Activated CD4-positive, alpha-beta T cell treated with anti-CD3 and anti-CD28 coated beads for 1 hour (primary cell): ENCODE measurements around the gene RASAL1.

Experiments
- DNase-seq: peaks from one replicate; pipeline ENCODE4 v3.0.0-alpha.2; 2020

RASAL1 gene

GRCh38 chr12:113135178-113136127, at the start of gene RASAL1:
Gene RASAL1 (minus strand): TSS chr12:113135761. CDS start chr12:113135462, 299 bp downstream.
- DNase-seq: peak; percentile 66

- peak; percentile 76 for DNase-seq
These were observed 49.3 kb upstream of the RASAL1 start for GRCh38 chr12:113184900-113185179.

GRCh38 chr12:113184098-113184899, 48.7 kb upstream of the RASAL1 start:
- DNase-seq: no peak

GRCh38 chr12:113183030-113183589, 47.5 kb upstream of the RASAL1 start:
- no peak for DNase-seq

- DNase-seq: no peak
These were observed 46.4 kb upstream of the RASAL1 start for GRCh38 chr12:113181975-113182374.

GRCh38 chr12:113180333-113180732, 44.8 kb upstream of the RASAL1 start:
- no peak for DNase-seq

GRCh38 chr12:113179023-113179422, 43.5 kb upstream of the RASAL1 start:
- DNase-seq: no peak

GRCh38 chr12:113174461-113175384, 39.2 kb upstream of the RASAL1 start:
- peak; percentile 60 for DNase-seq

GRCh38 chr12:113173081-113173698, 37.6 kb upstream of the RASAL1 start:
- no peak for DNase-seq

- DNase-seq: no peak
These were observed 36.6 kb upstream of the RASAL1 start for GRCh38 chr12:113172185-113172584.

GRCh38 chr12:113171543-113171942, 36.0 kb upstream of the RASAL1 start:
- DNase-seq: no peak

GRCh38 chr12:113170926-113171325, 35.4 kb upstream of the RASAL1 start:
- DNase-seq: no peak

- no peak for DNase-seq
These were observed 34.9 kb upstream of the RASAL1 start for GRCh38 chr12:113170457-113170856.

- DNase-seq: no peak
These were observed 34.1 kb upstream of the RASAL1 start for GRCh38 chr12:113169697-113170096.

GRCh38 chr12:113167868-113168267, 32.3 kb upstream of the RASAL1 start:
- DNase-seq: no peak

- no peak for DNase-seq
These were observed 30.2 kb upstream of the RASAL1 start for GRCh38 chr12:113165521-113166450.

GRCh38 chr12:113164014-113164413, 28.5 kb upstream of the RASAL1 start:
- no peak for DNase-seq

GRCh38 chr12:113163030-113163360, 27.4 kb upstream of the RASAL1 start:
- DNase-seq: no peak

- no peak for DNase-seq
These were observed 26.8 kb upstream of the RASAL1 start for GRCh38 chr12:113162102-113163029.
